Measurements from ENCODE around the gene RLN1. TPM values are rescaled to one million over a fixed set of nuclear protein-coding genes. Genes with fewer than 3 reads are reported as not detected.
A peak's percentile ranks its signal among the peaks of the same experiment; 100 is the strongest.
"Not testable (repeated sequence)": the region's sequence is repeated elsewhere in the genome, so short reads cannot be mapped to it uniquely, and the experiment has no call there.

The RLN1 gene
- total and polyA plus RNA-seq, 2 of the 13 experiments (the other 11 are each of a cell fraction or from before 2014, with no cell fraction given) = not detected

DNA sequence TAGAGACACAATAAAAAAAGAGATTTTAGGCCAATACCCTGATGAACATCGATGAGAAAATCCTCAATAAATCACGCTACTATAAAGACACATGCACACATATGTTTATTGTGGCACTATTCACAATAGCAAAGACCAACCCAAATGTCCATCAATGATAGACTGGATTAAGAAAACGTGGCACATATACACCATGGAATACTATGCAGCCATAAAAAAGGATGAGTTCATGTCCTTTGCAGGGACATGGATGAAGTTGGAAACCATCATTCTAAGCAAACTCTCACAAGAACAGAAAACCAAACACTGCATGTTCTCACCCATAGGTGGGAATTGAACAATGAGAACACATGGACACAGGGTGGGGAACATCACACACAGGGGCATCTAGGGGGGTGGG lies 8.4 kb downstream of the RLN1 start:
- H3K36me3 ChIP-seq (replicated peaks in 1 of 2; ENCODE audit: control insufficient read depth in 1 of 2, insufficient read depth in 2 of 2, low read length in 2 of 2); BruUV-seq (replicated peaks); H3K79me2 ChIP-seq (ENCODE audit: insufficient read depth, low read length); in situ Hi-C loops (cut with HindIII; ENCODE audit: extremely low pct_ligation_motif_present, low pct_unique_long_range_greater_than_20kb); H4K20me1 ChIP-seq (ENCODE audit: insufficient read depth, low read length); H3K9ac ChIP-seq (ENCODE audit: insufficient read depth, low read depth, low read length); H3K4me3 ChIP-seq (replicated peaks in 1 of 3; ENCODE audit: insufficient read depth in 1 of 3, low read depth in 2 of 3, low read length in 3 of 3); H3K27ac ChIP-seq (ENCODE audit: extremely low read length, insufficient read depth, low read length); H3K27me3 ChIP-seq (ENCODE audit: control insufficient read depth in 1 of 2, insufficient read depth in 2 of 2, low read length in 2 of 2); intact Hi-C loops (cut with micrococcal nuclease; ENCODE audit: unreplicated experiment); ATAC-seq; H2AFZ ChIP-seq (ENCODE audit: low read length); H3K4me2 ChIP-seq (ENCODE audit: low read depth, low read length); DNase-seq (ENCODE audit: low spot score); H3K9me3 ChIP-seq (ENCODE audit: low read length); POLR2A ChIA-PET; H3K4me1 ChIP-seq (ENCODE audit: insufficient read depth, low read length); CTCF ChIA-PET (ENCODE audit: low intra/inter-chr PET ratio, low total read pairs); FAIRE-seq: not testable (repeated sequence)
- WGBS (ENCODE audit: low lambda C conversion rate) = 13% methylated on average over 3 of the region's 3 CpGs

DNA sequence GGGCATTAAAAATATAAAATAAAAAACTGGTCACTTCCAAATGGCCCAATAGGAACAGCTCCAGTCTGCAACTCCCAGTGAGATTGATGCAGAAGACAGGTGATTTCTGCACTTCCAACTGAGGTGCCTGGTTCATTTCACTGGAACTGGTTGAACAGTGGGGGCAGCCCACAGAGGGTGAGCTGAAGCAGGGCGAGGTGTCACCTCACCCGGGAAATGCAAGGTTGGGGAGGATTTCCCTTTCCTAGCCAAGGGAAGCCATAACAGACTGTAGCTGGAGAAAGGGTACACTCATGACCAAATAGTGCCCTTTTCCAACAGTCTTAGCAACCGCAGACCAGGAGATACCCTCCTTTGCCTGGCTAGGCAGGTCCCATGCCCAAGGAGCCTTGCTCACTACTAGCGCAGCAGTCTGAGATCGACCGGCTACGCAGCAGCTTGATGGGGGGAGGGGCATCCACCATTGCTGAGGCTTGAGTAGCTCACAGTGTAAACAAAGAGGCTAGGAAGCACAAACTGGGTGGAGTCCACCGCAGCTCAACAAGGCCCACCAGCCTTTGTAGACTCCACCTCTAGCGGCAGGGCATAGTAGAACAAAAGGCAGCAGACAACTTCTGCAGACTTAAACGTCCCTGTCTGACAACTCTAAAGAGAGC lies 12.7 kb downstream of the RLN1 start:
- Histone ChIP-seq H3K27ac (ENCODE audit: extremely low read length, insufficient read depth, low read length) (no peak overlapping the region), H3K4me3 (replicated peaks in 1 of 3; ENCODE audit: insufficient read depth in 1 of 3, low read depth in 2 of 3, low read length in 3 of 3) (no peak overlapping the region), H3K79me2 (ENCODE audit: insufficient read depth, low read length) (no peaks in the 10 kb centered on the region), H3K4me1 (ENCODE audit: insufficient read depth, low read length) (no peaks in the 10 kb centered on the region), H3K9ac (ENCODE audit: insufficient read depth, low read depth, low read length) (no peak overlapping the region), H3K36me3 (replicated peaks in 1 of 2; ENCODE audit: control insufficient read depth in 1 of 2, insufficient read depth in 2 of 2, low read length in 2 of 2) (no peaks in the 10 kb centered on the region), H3K4me2 (ENCODE audit: low read depth, low read length) (no peak overlapping the region), H4K20me1 (ENCODE audit: insufficient read depth, low read length) (no peaks in the 10 kb centered on the region), H3K9me3 (ENCODE audit: low read length) (no peaks in the 10 kb centered on the region), H2AFZ (ENCODE audit: low read length) (no peak overlapping the region), H3K27me3 (ENCODE audit: control insufficient read depth in 1 of 2, insufficient read depth in 2 of 2, low read length in 2 of 2) (0 out of 5 replicates have a peak, but pooled peaks cover 0 to 2% of the 10 kb centered on the region in 2 experiments)
- no TSS peak for BruUV-seq (replicated peaks)
- intact Hi-C loops (cut with micrococcal nuclease; ENCODE audit: unreplicated experiment) (no loop called here), in situ Hi-C loops (cut with HindIII; ENCODE audit: extremely low pct_ligation_motif_present, low pct_unique_long_range_greater_than_20kb) (no loop called here)
- ChIA-PET CTCF (ENCODE audit: low intra/inter-chr PET ratio, low total read pairs) (no interaction called here), POLR2A (no interaction called here)
- FAIRE-seq = no peak
- peak; percentile 65 for ATAC-seq
- peak; percentile 1 for DNase-seq (ENCODE audit: low spot score)
- 30% methylated on average over 2 of the region's 10 CpGs for WGBS (ENCODE audit: low lambda C conversion rate)
- TF ChIP-seq, protein P1, sequence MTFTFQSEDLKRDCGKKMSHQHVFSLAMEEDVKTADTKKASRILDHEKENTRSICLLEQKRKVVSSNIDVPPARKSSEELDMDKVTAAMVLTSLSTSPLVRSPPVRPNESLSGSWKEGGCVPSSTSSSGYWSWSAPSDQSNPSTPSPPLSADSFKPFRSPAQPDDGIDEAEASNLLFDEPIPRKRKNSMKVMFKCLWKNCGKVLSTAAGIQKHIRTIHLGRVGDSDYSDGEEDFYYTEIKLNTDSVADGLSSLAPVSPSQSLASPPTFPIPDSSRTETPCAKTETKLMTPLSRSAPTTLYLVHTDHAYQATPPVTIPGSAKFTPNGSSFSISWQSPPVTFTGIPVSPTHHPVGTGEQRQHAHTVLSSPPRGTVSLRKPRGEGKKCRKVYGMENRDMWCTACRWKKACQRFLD (CRISPR knock-in tag; IDR thresholded peaks at IDR 0.05; ENCODE audit: borderline replicate concordance) = no peak
- TF ChIP-seq, protein P2, sequence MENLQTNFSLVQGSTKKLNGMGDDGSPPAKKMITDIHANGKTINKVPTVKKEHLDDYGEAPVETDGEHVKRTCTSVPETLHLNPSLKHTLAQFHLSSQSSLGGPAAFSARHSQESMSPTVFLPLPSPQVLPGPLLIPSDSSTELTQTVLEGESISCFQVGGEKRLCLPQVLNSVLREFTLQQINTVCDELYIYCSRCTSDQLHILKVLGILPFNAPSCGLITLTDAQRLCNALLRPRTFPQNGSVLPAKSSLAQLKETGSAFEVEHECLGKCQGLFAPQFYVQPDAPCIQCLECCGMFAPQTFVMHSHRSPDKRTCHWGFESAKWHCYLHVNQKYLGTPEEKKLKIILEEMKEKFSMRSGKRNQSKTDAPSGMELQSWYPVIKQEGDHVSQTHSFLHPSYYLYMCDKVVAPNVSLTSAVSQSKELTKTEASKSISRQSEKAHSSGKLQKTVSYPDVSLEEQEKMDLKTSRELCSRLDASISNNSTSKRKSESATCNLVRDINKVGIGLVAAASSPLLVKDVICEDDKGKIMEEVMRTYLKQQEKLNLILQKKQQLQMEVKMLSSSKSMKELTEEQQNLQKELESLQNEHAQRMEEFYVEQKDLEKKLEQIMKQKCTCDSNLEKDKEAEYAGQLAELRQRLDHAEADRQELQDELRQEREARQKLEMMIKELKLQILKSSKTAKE (CRISPR knock-in tag; IDR thresholded peaks at IDR 0.05; ENCODE audit: borderline replicate concordance) = no peak
- TF ChIP-seq HMG20B (CRISPR knock-in tag; conservative IDR thresholded peaks at IDR 0.05) (no peak), PPARG (CRISPR knock-in tag; conservative IDR thresholded peaks at IDR 0.05) (no peak)
- TF ChIP-seq, protein P3, sequence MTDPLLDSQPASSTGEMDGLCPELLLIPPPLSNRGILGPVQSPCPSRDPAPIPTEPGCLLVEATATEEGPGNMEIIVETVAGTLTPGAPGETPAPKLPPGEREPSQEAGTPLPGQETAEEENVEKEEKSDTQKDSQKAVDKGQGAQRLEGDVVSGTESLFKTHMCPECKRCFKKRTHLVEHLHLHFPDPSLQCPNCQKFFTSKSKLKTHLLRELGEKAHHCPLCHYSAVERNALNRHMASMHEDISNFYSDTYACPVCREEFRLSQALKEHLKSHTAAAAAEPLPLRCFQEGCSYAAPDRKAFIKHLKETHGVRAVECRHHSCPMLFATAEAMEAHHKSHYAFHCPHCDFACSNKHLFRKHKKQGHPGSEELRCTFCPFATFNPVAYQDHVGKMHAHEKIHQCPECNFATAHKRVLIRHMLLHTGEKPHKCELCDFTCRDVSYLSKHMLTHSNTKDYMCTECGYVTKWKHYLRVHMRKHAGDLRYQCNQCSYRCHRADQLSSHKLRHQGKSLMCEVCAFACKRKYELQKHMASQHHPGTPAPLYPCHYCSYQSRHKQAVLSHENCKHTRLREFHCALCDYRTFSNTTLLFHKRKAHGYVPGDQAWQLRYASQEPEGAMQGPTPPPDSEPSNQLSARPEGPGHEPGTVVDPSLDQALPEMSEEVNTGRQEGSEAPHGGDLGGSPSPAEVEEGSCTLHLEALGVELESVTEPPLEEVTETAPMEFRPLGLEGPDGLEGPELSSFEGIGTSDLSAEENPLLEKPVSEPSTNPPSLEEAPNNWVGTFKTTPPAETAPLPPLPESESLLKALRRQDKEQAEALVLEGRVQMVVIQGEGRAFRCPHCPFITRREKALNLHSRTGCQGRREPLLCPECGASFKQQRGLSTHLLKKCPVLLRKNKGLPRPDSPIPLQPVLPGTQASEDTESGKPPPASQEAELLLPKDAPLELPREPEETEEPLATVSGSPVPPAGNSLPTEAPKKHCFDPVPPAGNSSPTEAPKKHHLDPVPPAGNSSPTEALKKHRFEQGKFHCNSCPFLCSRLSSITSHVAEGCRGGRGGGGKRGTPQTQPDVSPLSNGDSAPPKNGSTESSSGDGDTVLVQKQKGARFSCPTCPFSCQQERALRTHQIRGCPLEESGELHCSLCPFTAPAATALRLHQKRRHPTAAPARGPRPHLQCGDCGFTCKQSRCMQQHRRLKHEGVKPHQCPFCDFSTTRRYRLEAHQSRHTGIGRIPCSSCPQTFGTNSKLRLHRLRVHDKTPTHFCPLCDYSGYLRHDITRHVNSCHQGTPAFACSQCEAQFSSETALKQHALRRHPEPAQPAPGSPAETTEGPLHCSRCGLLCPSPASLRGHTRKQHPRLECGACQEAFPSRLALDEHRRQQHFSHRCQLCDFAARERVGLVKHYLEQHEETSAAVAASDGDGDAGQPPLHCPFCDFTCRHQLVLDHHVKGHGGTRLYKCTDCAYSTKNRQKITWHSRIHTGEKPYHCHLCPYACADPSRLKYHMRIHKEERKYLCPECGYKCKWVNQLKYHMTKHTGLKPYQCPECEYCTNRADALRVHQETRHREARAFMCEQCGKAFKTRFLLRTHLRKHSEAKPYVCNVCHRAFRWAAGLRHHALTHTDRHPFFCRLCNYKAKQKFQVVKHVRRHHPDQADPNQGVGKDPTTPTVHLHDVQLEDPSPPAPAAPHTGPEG (CRISPR knock-in tag; IDR thresholded peaks at IDR 0.05) = no peak
- TF ChIP-seq, protein P4, sequence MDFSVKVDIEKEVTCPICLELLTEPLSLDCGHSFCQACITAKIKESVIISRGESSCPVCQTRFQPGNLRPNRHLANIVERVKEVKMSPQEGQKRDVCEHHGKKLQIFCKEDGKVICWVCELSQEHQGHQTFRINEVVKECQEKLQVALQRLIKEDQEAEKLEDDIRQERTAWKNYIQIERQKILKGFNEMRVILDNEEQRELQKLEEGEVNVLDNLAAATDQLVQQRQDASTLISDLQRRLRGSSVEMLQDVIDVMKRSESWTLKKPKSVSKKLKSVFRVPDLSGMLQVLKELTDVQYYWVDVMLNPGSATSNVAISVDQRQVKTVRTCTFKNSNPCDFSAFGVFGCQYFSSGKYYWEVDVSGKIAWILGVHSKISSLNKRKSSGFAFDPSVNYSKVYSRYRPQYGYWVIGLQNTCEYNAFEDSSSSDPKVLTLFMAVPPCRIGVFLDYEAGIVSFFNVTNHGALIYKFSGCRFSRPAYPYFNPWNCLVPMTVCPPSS (IDR thresholded peaks at IDR 0.05) = no peak

Data from HepG2 (cell line).